K562 (cell line): ENCODE data around the gene CSTB. TPM values are rescaled to one million over a fixed set of nuclear protein-coding genes. Genes with fewer than 3 reads are reported as not detected.

Experiments used
- ARID3B ChIP-seq: fragments of 250-450 bp; sonication (Bioruptor Pico); IDR thresholded peaks from 2 replicates; pipeline ENCODE4 v1.4.0; 2020; ENCODE audit warnings: borderline replicate concordance
- DNMT1 ChIP-seq: fragments of 450-650 bp; IDR thresholded peaks from 2 replicates; pipeline ENCODE4 v1.6.1; 2016; ENCODE audit warnings: antibody characterized with exemption, mild to moderate bottlenecking
- E2F3 ChIP-seq: fragments of 250-450 bp; sonication (Bioruptor Pico); IDR thresholded peaks from 2 replicates; pipeline ENCODE4 v1.4.0; 2020; ENCODE audit warnings: mild to moderate bottlenecking
- FOXA3 ChIP-seq, 2 experiments: fragments of 450-650 bp in 1 of 2; sonication (generic) in 1 of 2; formaldehyde crosslinking; IDR thresholded peaks in 1 of 2; conservative IDR thresholded peaks in 1 of 2; 2 replicates each; pipeline versions ENCODE4 v1.4.0 to v1.8.0; 2020 to 2022; ENCODE audit warnings: mild to moderate bottlenecking in 2 of 2, missing genetic modification reagents in 1 of 2
- FOXP4 ChIP-seq: sonication (generic); formaldehyde crosslinking; IDR thresholded peaks from 2 replicates; pipeline ENCODE4 v1.8.0; 2022; ENCODE audit warnings: mild to moderate bottlenecking, missing genetic modification reagents, borderline replicate concordance
- HNRNPL ChIP-seq: fragments of 200-400 bp; formaldehyde crosslinking; IDR thresholded peaks from 2 replicates; pipeline ENCODE4 v1.6.1; 2017; ENCODE audit warnings: low read depth, mild to moderate bottlenecking, low read length
- KDM5B ChIP-seq: fragments of 200-600 bp; sonication (generic); IDR thresholded peaks from 2 replicates; pipeline ENCODE4 v1.6.1; 2012; ENCODE audit warnings: low read depth, mild to moderate bottlenecking, moderate library complexity, low read length, control low read depth, inconsistent platforms; ENCODE audit not compliant: insufficient replicate concordance
- KLF1 ChIP-seq: fragments of 450-650 bp; IDR thresholded peaks from 2 replicates; pipeline ENCODE4 v1.6.1; 2016; ENCODE audit warnings: missing genetic modification characterization, missing compliant biosample characterization
- MNT ChIP-seq, 2 experiments: fragments of 450-650 bp; conservative IDR thresholded peaks; 2 replicates each; pipeline ENCODE4 v1.6.1; 2017; ENCODE audit warnings: mild to moderate bottlenecking in 2 of 2, moderate library complexity in 2 of 2
- POLR2AphosphoS5 ChIP-seq: IDR thresholded peaks from 2 replicates; pipeline ENCODE4 v1.6.1; 2011; ENCODE audit warnings: mild to moderate bottlenecking, low read depth, low read length, moderate library complexity; ENCODE audit not compliant: control insufficient read depth, insufficient read depth
- RBM22 ChIP-seq: fragments of 200-400 bp; formaldehyde crosslinking; IDR thresholded peaks from 2 replicates; pipeline ENCODE4 v1.6.1; 2018; ENCODE audit warnings: low read length, low read depth; ENCODE audit not compliant: poor library complexity, severe bottlenecking
- TAF1 ChIP-seq: IDR thresholded peaks from 2 replicates; pipeline ENCODE4 v1.6.1; 2011; ENCODE audit warnings: mild to moderate bottlenecking, low read length, moderate library complexity; ENCODE audit not compliant: insufficient read depth, control insufficient read depth, severe bottlenecking; ENCODE audit errors: extremely low read depth
- THAP12 ChIP-seq: fragments of 250-450 bp; sonication (Bioruptor Pico); IDR thresholded peaks from 2 replicates; pipeline ENCODE4 v1.9.0; 2021; ENCODE audit warnings: mild to moderate bottlenecking, inconsistent platforms
- ZBTB26 ChIP-seq: fragments of 450-650 bp; formaldehyde crosslinking; IDR thresholded peaks from 2 replicates; pipeline ENCODE4 v1.4.0; 2022; ENCODE audit warnings: missing genetic modification characterization
- ZNF232 ChIP-seq: sonication (generic); formaldehyde crosslinking; IDR thresholded peaks from 2 replicates; pipeline ENCODE4 v1.8.0; 2022; ENCODE audit warnings: mild to moderate bottlenecking, missing genetic modification reagents
- ZNF583 ChIP-seq: fragments of 250-450 bp; sonication (Bioruptor Pico); IDR thresholded peaks from 2 replicates; pipeline ENCODE4 v1.4.0; 2020
- polyA plus RNA-seq, 8 experiments: library from polyadenylated mRNA; depleted of rRNA in 4 of 8; stranded (reverse) in 5 of 8; unstranded in 3 of 8; fragments of >200 nt; fragmentation: Nextera tagmentation in 2 of 8; fragmentation: Illumina TruSeq in 1 of 8; extraction: Ambion mirVana in 2 of 8; extraction: Trizol in 1 of 8; gene quantifications; 2 replicates each; pipeline versions ENCODE4 v1.2.1 to v1.2.3, GENCODE V29; 2011 to 2014; ENCODE audit warnings: inconsistent platforms in 1 of 8, missing spikeins in 1 of 8
- total RNA-seq, 7 experiments: library from RNA; depleted of rRNA in 6 of 7; stranded (reverse); fragments of >200 nt in 6 of 7; fragmentation: Illumina TruSeq in 2 of 7; extraction: Trizol in 2 of 7; gene quantifications; 2 replicates each; pipeline versions ENCODE4 v1.2.1 to v1.2.3, GENCODE V29; 2011 to 2021; ENCODE audit warnings: low replicate concordance in 1 of 7

The CSTB gene
- total and polyA plus RNA-seq, 9 of the 15 experiments (the other 6 are each of a cell fraction or from before 2014, with no cell fraction given), result 12.4 to 65.0 (median 31.7) TPM

GRCh38 chr21:43775795-43776430 lies at the start of gene CSTB (continued):
- TF ChIP-seq ZBTB26 (CRISPR knock-in tag), result no peak
- peak; percentile 73 for TF ChIP-seq ZNF583
- 0 out of 4 replicates have a peak, but pooled peaks of 1 of the 2 experiments have one; percentile 32 for TF ChIP-seq FOXA3 (CRISPR knock-in tag; conservative IDR thresholded peaks at IDR 0.05 in 1 of 2, IDR thresholded peaks at IDR 0.05 in 1 of 2)
- peak; percentile 12; the same call in 1 of the 2 replicates for TF ChIP-seq HNRNPL
- peak; percentile 53; the same call in 1 of the 2 replicates for TF ChIP-seq POLR2AphosphoS5
- 0 out of 2 replicates have a peak, but pooled peaks have one; percentile 58 for TF ChIP-seq KLF1 (tag)
- peak; percentile 88 for TF ChIP-seq KDM5B
- 0 out of 2 replicates have a peak, but pooled peaks have one; percentile 66 for TF ChIP-seq ZNF232 (CRISPR knock-in tag)
- TF ChIP-seq MNT (conservative IDR thresholded peaks at IDR 0.05), result peak; percentile 46 to 79; a peak in 2 of 4 replicates
- no peak for TF ChIP-seq DNMT1
- TF ChIP-seq E2F3 (CRISPR knock-in tag), result peak; percentile 68; the same call in 1 of the 2 replicates
- TF ChIP-seq THAP12 (CRISPR knock-in tag), result peak; percentile 59; the same call in 1 of the 2 replicates
- peak; percentile 80; the same call in 1 of the 2 replicates for TF ChIP-seq ARID3B (CRISPR knock-in tag)
- TF ChIP-seq FOXP4 (CRISPR knock-in tag), result 0 out of 2 replicates have a peak, but pooled peaks have one; percentile 24
- TF ChIP-seq RBM22, result peak; percentile 11
- peak; percentile 60 for TF ChIP-seq TAF1
